Lower leg skin (tissue), 4 donors: Measurements from ENCODE around the gene DPM1. TPM values are rescaled to one million over a fixed set of nuclear protein-coding genes. Genes with fewer than 3 reads are reported as not detected.

ENCODE experiments used
- DNase-seq, 2 donors: peaks; one replicate each; pipeline ENCODE4 v3.0.0-alpha.2; 2019; ENCODE audit warnings: low spot score in 2 of 2
- H3K4me3 ChIP-seq: fragments of 200-600 bp; sonication (generic); 2 replicates; pipeline ENCODE4 v1.5.1; 2017; ENCODE audit warnings: mild to moderate bottlenecking, low read depth; ENCODE audit not compliant: poor library complexity, severe bottlenecking
- POLR2A ChIP-seq, 2 donors: fragments of 450-650 bp; IDR thresholded peaks; one replicate each; pipeline ENCODE4 v1.6.1; 2016 to 2017; ENCODE audit warnings: antibody characterized with exemption in 2 of 2, mild to moderate bottlenecking in 1 of 2, moderate library complexity in 1 of 2
- WGBS, 2 donors: methylation state at CpG; one replicate each; pipeline ENCODE4 v1.1.5; 2018; 5-methylcytosine and 5-hydroxymethylcytosine counted together
- intact Hi-C: fragments of 100-400 bp; cut with DNase I; formaldehyde crosslinking; loops from one replicate; pipeline ENCODE4 v1.15.0; 2023; ENCODE audit warnings: low total_unique reads
- total RNA-seq, 4 donors: library from RNA; depleted of rRNA; stranded (reverse); fragments of >200 nt; gene quantifications; one replicate each; pipeline ENCODE4 v1.1.0, GENCODE V29; 2016
- TF ChIP-seq, protein P1 (sequence below), 3 donors: fragments of 450-650 bp; IDR thresholded peaks; one replicate each; pipeline ENCODE4 v1.5.1; 2016; ENCODE audit warnings: antibody characterized with exemption in 3 of 3, mild to moderate bottlenecking in 3 of 3, moderate library complexity in 2 of 3

The DPM1 gene
- total RNA-seq, 4 donors from 2014 or later: 38.8 to 79.6 (median 49.7) TPM

DNA sequence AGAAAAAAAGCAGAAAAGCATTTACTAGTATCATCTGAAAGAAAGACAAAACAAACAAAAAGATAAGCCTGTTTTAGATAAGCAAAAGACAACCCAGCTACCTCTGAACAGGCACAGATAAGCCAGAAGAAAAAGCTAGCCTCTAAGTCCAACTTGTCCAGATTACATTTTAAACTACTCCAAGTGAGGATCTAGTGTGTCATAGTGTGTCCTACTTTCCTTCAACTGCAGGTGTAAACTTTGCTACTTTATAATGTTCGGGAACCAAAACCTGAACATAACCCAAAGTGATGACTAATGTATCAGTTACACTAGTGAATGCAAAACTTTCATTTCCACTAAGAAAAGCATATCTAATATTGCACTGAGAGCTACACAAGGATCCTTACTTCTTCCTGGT, 46.6 kb downstream of the DPM1 start:
- no peak overlapping the region for H3K4me3 ChIP-seq
- TF ChIP-seq POLR2A (IDR thresholded peaks at IDR 0.05): no peak
- TF ChIP-seq, protein P1, sequence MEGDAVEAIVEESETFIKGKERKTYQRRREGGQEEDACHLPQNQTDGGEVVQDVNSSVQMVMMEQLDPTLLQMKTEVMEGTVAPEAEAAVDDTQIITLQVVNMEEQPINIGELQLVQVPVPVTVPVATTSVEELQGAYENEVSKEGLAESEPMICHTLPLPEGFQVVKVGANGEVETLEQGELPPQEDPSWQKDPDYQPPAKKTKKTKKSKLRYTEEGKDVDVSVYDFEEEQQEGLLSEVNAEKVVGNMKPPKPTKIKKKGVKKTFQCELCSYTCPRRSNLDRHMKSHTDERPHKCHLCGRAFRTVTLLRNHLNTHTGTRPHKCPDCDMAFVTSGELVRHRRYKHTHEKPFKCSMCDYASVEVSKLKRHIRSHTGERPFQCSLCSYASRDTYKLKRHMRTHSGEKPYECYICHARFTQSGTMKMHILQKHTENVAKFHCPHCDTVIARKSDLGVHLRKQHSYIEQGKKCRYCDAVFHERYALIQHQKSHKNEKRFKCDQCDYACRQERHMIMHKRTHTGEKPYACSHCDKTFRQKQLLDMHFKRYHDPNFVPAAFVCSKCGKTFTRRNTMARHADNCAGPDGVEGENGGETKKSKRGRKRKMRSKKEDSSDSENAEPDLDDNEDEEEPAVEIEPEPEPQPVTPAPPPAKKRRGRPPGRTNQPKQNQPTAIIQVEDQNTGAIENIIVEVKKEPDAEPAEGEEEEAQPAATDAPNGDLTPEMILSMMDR (IDR thresholded peaks at IDR 0.05): no peak
- no peak for DNase-seq
- 48 to 66% methylated on average over 1 of the region's 1 CpG for WGBS, 2 donors
- intact Hi-C loops: no loop called here

DNA sequence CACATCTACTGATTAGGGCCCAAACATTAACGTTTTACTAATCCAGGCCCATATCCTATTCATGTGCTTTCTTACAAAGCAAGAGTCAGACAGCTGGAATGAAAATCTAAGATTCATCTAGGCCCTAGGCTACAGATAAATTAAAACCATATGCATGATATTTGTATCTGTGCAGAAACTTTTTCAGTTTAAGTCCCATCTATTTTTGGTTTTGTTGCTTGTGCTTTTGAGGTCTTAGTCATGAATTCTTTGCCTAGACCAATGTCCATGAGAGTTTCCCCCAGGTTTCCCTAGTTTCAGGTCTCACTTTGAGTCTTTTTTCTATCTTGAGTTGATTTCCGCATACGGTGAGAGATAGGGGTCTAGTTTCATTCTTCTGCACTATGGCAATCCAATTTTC, 47.3 kb downstream of the DPM1 start:
- TF ChIP-seq, protein P1 (IDR thresholded peaks at IDR 0.05): no peak
- TF ChIP-seq POLR2A (IDR thresholded peaks at IDR 0.05): no peak
- no peak overlapping the region for H3K4me3 ChIP-seq
- no peak for DNase-seq
- 41 to 50% methylated on average over 3 of the region's 3 CpGs for WGBS, 2 donors
- intact Hi-C loops: no loop called here

DNA sequence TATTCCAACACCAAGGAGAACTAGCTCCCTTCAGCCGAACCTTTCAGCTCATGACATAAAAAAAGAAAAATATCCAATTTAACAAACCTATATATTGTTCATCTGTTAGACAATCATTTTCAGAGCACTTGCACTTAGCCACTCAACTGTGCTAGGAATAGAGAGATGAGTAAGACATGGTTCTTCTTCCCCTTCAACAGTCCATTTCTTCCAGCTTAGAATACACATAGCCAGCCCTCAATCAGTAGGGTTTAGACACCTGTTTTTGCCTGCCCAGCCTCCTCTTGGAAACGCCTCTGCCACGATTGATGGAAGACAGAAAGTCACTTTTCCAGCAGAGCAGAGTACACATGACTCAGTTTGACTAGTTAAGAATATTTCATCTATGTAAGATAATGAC, 48.9 kb downstream of the DPM1 start:
- no peak for TF ChIP-seq POLR2A (IDR thresholded peaks at IDR 0.05)
- TF ChIP-seq, protein P1 (IDR thresholded peaks at IDR 0.05): no peak
- intact Hi-C loops: no loop called here
- H3K4me3 ChIP-seq: no peak overlapping the region
- WGBS, 2 donors: 80 to 86% methylated on average over 3 of the region's 3 CpGs
- no peak for DNase-seq

DNA sequence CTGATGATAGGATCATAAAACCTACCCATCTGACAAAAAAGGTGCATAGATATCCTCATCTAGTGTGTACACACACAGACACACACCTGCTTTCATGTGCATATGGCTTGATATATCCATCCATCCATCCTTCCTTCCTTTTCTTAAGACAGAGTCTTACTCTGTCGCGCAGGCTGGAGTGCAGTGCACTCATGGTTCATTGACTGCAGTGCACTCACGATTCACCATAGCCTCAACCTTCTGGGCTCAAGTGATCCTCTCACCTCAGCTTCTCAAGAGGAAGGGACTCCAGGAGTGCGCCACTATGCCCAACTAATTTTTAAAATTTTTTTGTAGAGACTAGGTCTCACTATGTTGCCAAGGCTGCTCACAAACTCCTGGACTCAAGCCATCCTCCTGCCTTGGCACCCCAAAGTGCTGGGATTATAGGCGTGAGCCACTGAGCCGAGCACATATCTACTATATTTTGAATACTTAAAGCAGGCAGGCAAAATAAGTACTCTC, 54.2 kb downstream of the DPM1 start:
- no peak overlapping the region for H3K4me3 ChIP-seq
- WGBS, 2 donors: 77 to 78% methylated on average over 6 of the region's 6 CpGs
- intact Hi-C loops: no loop called here
- no peak for TF ChIP-seq POLR2A (IDR thresholded peaks at IDR 0.05)
- TF ChIP-seq, protein P1 (IDR thresholded peaks at IDR 0.05): no peak
- no peak for DNase-seq

DNA sequence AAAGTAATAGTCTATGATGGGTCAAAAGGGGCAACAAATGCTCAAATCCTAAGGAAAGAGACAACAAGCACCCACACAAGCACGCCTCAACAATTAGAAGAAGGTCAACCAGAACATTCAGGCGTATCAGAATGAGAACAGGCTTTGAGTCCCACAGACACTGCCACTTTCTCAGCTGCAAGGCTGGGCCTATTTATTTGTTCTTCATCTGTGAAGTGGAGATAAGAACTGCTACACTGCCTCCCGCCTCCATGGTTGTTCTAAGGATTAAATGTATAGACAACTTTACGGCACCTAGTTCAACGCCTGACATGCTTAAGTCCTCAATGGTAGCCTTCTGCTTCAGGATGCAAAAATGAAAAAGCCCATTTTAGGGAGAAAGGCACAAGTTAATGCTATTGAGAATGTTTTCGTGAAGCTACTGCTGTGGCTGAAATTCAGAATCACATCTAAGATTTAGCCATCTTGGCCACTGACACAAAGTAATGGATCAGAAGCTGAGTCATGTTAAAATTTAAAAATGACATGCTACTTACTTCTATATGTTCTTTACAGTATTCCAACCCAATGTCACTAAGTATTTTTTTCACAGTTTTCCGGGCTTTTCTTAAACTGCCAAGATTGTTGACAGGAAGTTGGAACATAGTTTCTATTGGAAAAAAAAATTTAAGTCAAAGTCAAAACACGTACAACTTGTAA, 54.8 kb downstream of the DPM1 start:
- 79 to 85% methylated on average over 8 of the region's 8 CpGs for WGBS, 2 donors
- no peak for DNase-seq
- intact Hi-C loops: no loop called here
- no peak overlapping the region for H3K4me3 ChIP-seq
- TF ChIP-seq, protein P1 (IDR thresholded peaks at IDR 0.05): no peak
- no peak for TF ChIP-seq POLR2A (IDR thresholded peaks at IDR 0.05)

DNA sequence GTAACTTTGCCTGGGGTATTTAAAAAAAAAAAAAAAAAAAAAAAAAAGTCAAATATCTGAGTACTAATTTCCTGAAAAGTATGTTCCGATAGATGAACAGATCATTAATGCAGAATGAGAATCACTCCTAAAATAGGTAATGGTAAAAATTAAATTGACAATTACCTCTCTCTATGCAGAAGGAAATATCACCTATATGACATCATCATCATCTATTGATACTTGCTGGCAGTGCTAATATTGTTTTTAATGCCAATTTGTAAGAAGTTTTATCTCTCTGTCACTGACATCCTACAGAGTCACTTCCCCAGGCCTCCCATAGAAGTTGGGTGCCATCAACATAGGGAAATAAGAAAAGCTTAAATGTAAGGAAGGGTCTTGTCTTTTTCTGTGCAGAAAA, 57.0 kb downstream of the DPM1 start:
- intact Hi-C loops: no loop called here
- no peak for DNase-seq
- 89 to 95% methylated on average over 1 of the region's 1 CpG for WGBS, 2 donors
- no peak overlapping the region for H3K4me3 ChIP-seq
- TF ChIP-seq, protein P1 (IDR thresholded peaks at IDR 0.05): no peak
- no peak for TF ChIP-seq POLR2A (IDR thresholded peaks at IDR 0.05)
